Left forelimb (tissue), 1 donor: ENCODE data around the gene AMPD3.
A peak's percentile ranks its signal among the peaks of the same experiment; 100 is the strongest.

Experiments
- DNase-seq: peaks from one replicate; pipeline ENCODE4 v3.0.0-alpha.2; 2018; ENCODE audit warnings: low spot score

Gene AMPD3

GRCh38 chr11:10539339-10539738, 84.3 kb downstream of the AMPD3 start:
- no peak for DNase-seq

- no peak for DNase-seq
Measured at GRCh38 chr11:10540546-10540914, 85.5 kb downstream of the AMPD3 start.

- peak; percentile 98 for DNase-seq
Measured at GRCh38 chr11:10540915-10541560, 86.0 kb downstream of the AMPD3 start, which contains the start of gene RNF141. Gene RNF141, minus strand, starts transcription at chr11:10541187. Its CDS starts 7,029 bp downstream, at chr11:10534158.

- DNase-seq = no peak
Measured at GRCh38 chr11:10541561-10541930, 86.5 kb downstream of the AMPD3 start.

- no peak for DNase-seq
Measured at GRCh38 chr11:10542776-10543175, 87.7 kb downstream of the AMPD3 start.

GRCh38 chr11:10543782-10544181, 88.7 kb downstream of the AMPD3 start:
- DNase-seq = no peak

GRCh38 chr11:10544491-10545465, 89.7 kb downstream of the AMPD3 start:
- no peak for DNase-seq

- DNase-seq = no peak
Measured at GRCh38 chr11:10550503-10551289, 95.6 kb downstream of the AMPD3 start.

- no peak for DNase-seq
Measured at GRCh38 chr11:10551290-10551592, 96.2 kb downstream of the AMPD3 start.

- DNase-seq = no peak
Measured at GRCh38 chr11:10551845-10552352, 96.8 kb downstream of the AMPD3 start.

GRCh38 chr11:10556590-10556989, 101.5 kb downstream of the AMPD3 start:
- no peak for DNase-seq
